HepG2 (cell line): ENCODE results near the gene TTYH1. TPM values are rescaled to one million over a fixed set of nuclear protein-coding genes. Genes with fewer than 3 reads are reported as not detected.

ENCODE experiments used
- ATAC-seq: fragments of 200-7000 bp; cut with Tn5 transposase; 3 replicates; pipeline ENCODE4 v1.9.1; 2020; ENCODE audit warnings: mild to moderate bottlenecking, moderate library complexity
- BruUV-seq: library from RNA; stranded (reverse); fragments of 400-500 nt; replicated peaks from 2 replicates; lab custom pipeline; 2021; lab: Mats Ljungman, UMichigan
- CTCF ChIA-PET: fragments of 300-600 bp; formaldehyde crosslinking; extraction: SDS; loops from one replicate; lab custom pipeline; 2021; ENCODE audit warnings: low total read pairs, inconsistent platforms, low intra/inter-chr PET ratio; lab: Yijun Ruan, JAX
- POLR2A ChIA-PET: fragments of 350-600 bp; sonication (Branson Sonifier 250); formaldehyde crosslinking; loops from one replicate; lab custom pipeline; 2020; ENCODE audit warnings: antibody characterized with exemption, inconsistent platforms; lab: Yijun Ruan, JAX
- DNase-seq: peaks from one replicate; pipeline ENCODE4 v3.0.0-alpha.2; 2015; ENCODE audit warnings: low spot score
- FAIRE-seq: peaks from 3 replicates; lab custom pipeline; 2011; peaks lifted over from hg19 to GRCh38; lab: Jason Lieb, UNC
- H2AFZ ChIP-seq: one replicate; pipeline ENCODE4 v1.6.1; 2011; ENCODE audit warnings: low read length, inconsistent platforms
- H3K27ac ChIP-seq: fragments of 300-600 bp; 3 replicates; pipeline ENCODE4 v1.8.0; 2011; ENCODE audit warnings: mixed run types, mild to moderate bottlenecking, mixed read lengths, low read length, inconsistent platforms; ENCODE audit not compliant: insufficient read depth; ENCODE audit errors: extremely low read length
- H3K27me3 ChIP-seq, 2 experiments: fragments of 200-600 bp in 1 of 2; 2 replicates in 1 of 2; 3 replicates in 1 of 2; pipeline versions ENCODE4 v1.6.0 to v1.8.0; 2011; ENCODE audit warnings: low read length in 2 of 2, mild to moderate bottlenecking in 2 of 2, moderate library complexity in 2 of 2, inconsistent platforms in 1 of 2; ENCODE audit not compliant: insufficient read depth in 2 of 2, control insufficient read depth in 1 of 2
- H3K36me3 ChIP-seq, 2 experiments: fragments of 200-600 bp in 1 of 2; replicated peaks in 1 of 2; 2 replicates in 1 of 2; 3 replicates in 1 of 2; pipeline versions ENCODE4 v1.5.1 to v1.8.0; 2011; ENCODE audit warnings: low read length in 2 of 2, inconsistent platforms in 1 of 2; ENCODE audit not compliant: insufficient read depth in 2 of 2, control insufficient read depth in 1 of 2
- H3K4me1 ChIP-seq: 2 replicates; pipeline ENCODE4 v1.5.1; 2012; ENCODE audit warnings: low read length, inconsistent platforms; ENCODE audit not compliant: insufficient read depth
- H3K4me2 ChIP-seq: 2 replicates; pipeline ENCODE4 v1.6.0; 2011; ENCODE audit warnings: low read depth, low read length, inconsistent platforms
- H3K4me3 ChIP-seq, 3 experiments: fragments of 200-600 bp in 1 of 3; sonication (generic), shearing (Covaris generic) in 1 of 3; replicated peaks in 1 of 3; 2 replicates each; pipeline ENCODE4 v1.5.1; 2011 to 2016; ENCODE audit warnings: low read length in 3 of 3, inconsistent platforms in 2 of 3, low read depth in 2 of 3, mild to moderate bottlenecking in 2 of 3, control low read depth in 1 of 3, mixed read lengths in 1 of 3; ENCODE audit not compliant: insufficient read depth in 1 of 3
- H3K79me2 ChIP-seq: one replicate; pipeline ENCODE4 v1.6.1; 2011; ENCODE audit warnings: low read length, inconsistent platforms; ENCODE audit not compliant: insufficient read depth
- H3K9ac ChIP-seq: 2 replicates; pipeline ENCODE4 v1.6.0; 2011; ENCODE audit warnings: mild to moderate bottlenecking, low read depth, low read length, inconsistent platforms; ENCODE audit not compliant: insufficient read depth
- H3K9me3 ChIP-seq: 2 replicates; pipeline ENCODE4 v1.5.1; 2012; ENCODE audit warnings: mild to moderate bottlenecking, low read length
- H4K20me1 ChIP-seq: 2 replicates; pipeline ENCODE4 v1.6.0; 2011; ENCODE audit warnings: inconsistent platforms, mild to moderate bottlenecking, low read length, moderate library complexity; ENCODE audit not compliant: insufficient read depth
- AHDC1 ChIP-seq: sonication (generic); formaldehyde crosslinking; IDR thresholded peaks from 2 replicates; pipeline ENCODE4 v1.5.1; 2020; ENCODE audit warnings: mild to moderate bottlenecking, missing genetic modification reagents, borderline replicate concordance
- ARID3A ChIP-seq: IDR thresholded peaks from 2 replicates; pipeline ENCODE4 v1.6.1; 2012; ENCODE audit warnings: low read depth, low read length, improper control_type of control experiment
- SOX5 ChIP-seq: IDR thresholded peaks from 2 replicates; pipeline ENCODE4 v1.6.1; 2016; ENCODE audit warnings: borderline replicate concordance
- TCF7L2 ChIP-seq: IDR thresholded peaks from 2 replicates; pipeline ENCODE4 v1.6.1; 2011; ENCODE audit warnings: mild to moderate bottlenecking, low read depth, low read length, moderate library complexity
- ZHX1 ChIP-seq: sonication (generic); formaldehyde crosslinking; IDR thresholded peaks from 2 replicates; pipeline ENCODE4 v1.8.1; 2022; ENCODE audit warnings: low read depth, mild to moderate bottlenecking, missing genetic modification reagents
- ZKSCAN8 ChIP-seq: IDR thresholded peaks from 2 replicates; pipeline ENCODE4 v1.6.1; 2016; ENCODE audit warnings: borderline replicate concordance, missing genetic modification reagents, missing compliant biosample characterization
- ZNF543 ChIP-seq: sonication (generic); formaldehyde crosslinking; IDR thresholded peaks from 2 replicates; pipeline ENCODE4 v1.4.0; 2020; ENCODE audit warnings: mild to moderate bottlenecking, missing genetic modification reagents
- ZNF605 ChIP-seq: sonication (generic); formaldehyde crosslinking; IDR thresholded peaks from 2 replicates; pipeline ENCODE4 v1.8.0; 2022; ENCODE audit warnings: mild to moderate bottlenecking, missing genetic modification reagents
- WGBS: methylation state at CpG from one replicate; pipeline ENCODE4 v1.1.6; 2017; ENCODE audit warnings: low lambda C conversion rate; 5-methylcytosine and 5-hydroxymethylcytosine counted together
- in situ Hi-C: cut with HindIII; loops from 2 replicates; pipeline ENCODE4 v1.10.0; 2017; ENCODE audit warnings: low pct_unique_long_range_greater_than_20kb; ENCODE audit not compliant: extremely low pct_ligation_motif_present
- intact Hi-C: fragments of 100-400 bp; cut with micrococcal nuclease; formaldehyde crosslinking; loops from one replicate; pipeline ENCODE4 v1.10.0; 2022; ENCODE audit not compliant: unreplicated experiment
- polyA plus RNA-seq, 8 experiments: library from polyadenylated mRNA; depleted of rRNA in 3 of 8; stranded (reverse) in 7 of 8; unstranded in 1 of 8; fragments of >200 nt; fragmentation: Illumina TruSeq in 4 of 8; extraction: Trizol in 4 of 8; gene quantifications; 2 replicates each; pipeline versions ENCODE4 v1.2.1 to v1.2.3, GENCODE V29; 2011 to 2016; ENCODE audit warnings: low read depth in 4 of 8, missing spikeins in 1 of 8, mixed read lengths in 1 of 8; ENCODE audit not compliant: insufficient read depth in 1 of 8
- total RNA-seq, 5 experiments: library from RNA; depleted of rRNA; stranded (reverse); fragments of >200 nt; fragmentation: Illumina TruSeq; extraction: Trizol; gene quantifications; 2 replicates each; pipeline ENCODE4 v1.2.3, GENCODE V29; 2016; ENCODE audit warnings: low read depth in 1 of 5

The TTYH1 gene
- total and polyA plus RNA-seq, 2 of the 13 experiments (the other 11 are each of a cell fraction or from before 2014, with no cell fraction given): 6.9 to 19.9 TPM

GRCh38 chr19:54448040-54448773 is 32.9 kb downstream of the TTYH1 start (continued):
- TF ChIP-seq AHDC1 (CRISPR knock-in tag) (peak; percentile 54; the same call in 1 of the 2 replicates), ZNF605 (CRISPR knock-in tag) (peak; percentile 4; the same call in 1 of the 2 replicates)
- TF ChIP-seq, all 625 proteins: peak for 50

GRCh38 chr19:54448774-54449700 is 33.8 kb downstream of the TTYH1 start, which contains the start of gene LENG8:
LENG8 (plus strand) TSS chr19:54449199; CDS start chr19:54451345, 2,146 bp downstream.
- intact Hi-C loops (loop anchor here (2.0 kb wide), 1 partner anchor 14 kb away; the partner anchor contains the start of gene LENG9), in situ Hi-C loops (no loop called here)
- H3K36me3 ChIP-seq: peaks cover 15 to 36% of the 10 kb centered on the region in 2 experiments
- H3K4me2 ChIP-seq: peak within 1 kb of the TSS; percentile 96
- H3K9me3 ChIP-seq: no peaks in the 10 kb centered on the region
- peaks cover 46% of the 10 kb centered on the region for H3K4me1 ChIP-seq
- DNase-seq: peak; percentile 91
- no peak within 1 kb of the TSS for H2AFZ ChIP-seq
- under 1% methylated on average over 20 of the region's 96 CpGs for WGBS
- FAIRE-seq: peak; percentile 82
- CTCF ChIA-PET: no interaction called here
- BruUV-seq: no TSS peak
- peaks cover 30% of the 10 kb centered on the region for H4K20me1 ChIP-seq
- peaks cover 52% of the 10 kb centered on the region for H3K79me2 ChIP-seq
- H3K4me3 ChIP-seq: peak within 1 kb of the TSS; percentile 81 to 93 (median 91)
- no peaks in the 10 kb centered on the region; a peak in 2 of 5 replicates for H3K27me3 ChIP-seq
- peak within 1 kb of the TSS; percentile 95 for H3K9ac ChIP-seq
- peak within 1 kb of the TSS; percentile 79 for H3K27ac ChIP-seq
- ATAC-seq: peak; percentile 93
- POLR2A ChIA-PET: interaction anchor here (0.9 to 2.8 kb wide), 15 partner anchors 10 to 312 kb away, joined by 3 to 67 read pairs (median 6); partner anchors contain the start of genes CNOT3, LENG9 and MBOAT7
- no peak for TF ChIP-seq TCF7L2
- TF ChIP-seq ZHX1 (CRISPR knock-in tag): peak; percentile 47; the same call in 1 of the 2 replicates
- peak; percentile 93 for TF ChIP-seq ZNF543 (CRISPR knock-in tag)
- TF ChIP-seq ZKSCAN8 (CRISPR knock-in tag): 0 out of 2 replicates have a peak, but pooled peaks have one; percentile 44
- TF ChIP-seq ARID3A: no peak
- TF ChIP-seq SOX5 (CRISPR knock-in tag): no peak
